Rectal smooth muscle tissue (tissue), 1 donor: ENCODE results near the gene ATP10B.

Experiments used
- H3K27ac ChIP-seq: one replicate; pipeline ENCODE4 v1.7.0; 2013; ENCODE audit warnings: low read depth, low read length, inconsistent platforms
- H3K27me3 ChIP-seq: one replicate; pipeline ENCODE4 v1.7.0; 2013; ENCODE audit warnings: low read length; ENCODE audit not compliant: control insufficient read depth, insufficient read depth
- H3K36me3 ChIP-seq: one replicate; pipeline ENCODE4 v1.7.0; 2013; ENCODE audit warnings: low read length; ENCODE audit not compliant: control insufficient read depth, insufficient read depth
- H3K4me1 ChIP-seq: one replicate; pipeline ENCODE4 v1.7.0; 2013; ENCODE audit warnings: low read length; ENCODE audit not compliant: control insufficient read depth, insufficient read depth
- H3K4me3 ChIP-seq: one replicate; pipeline ENCODE4 v1.7.0; 2013; ENCODE audit warnings: low read length
- H3K9ac ChIP-seq: one replicate; pipeline ENCODE4 v1.7.0; 2013; ENCODE audit warnings: low read length

ATP10B gene

GRCh38 chr5:160657622-160658458 lies 194.2 kb downstream of the ATP10B start:
- Histone ChIP-seq H3K4me1 (no peaks in the 10 kb centered on the region), H3K9ac (no peak overlapping the region), H3K27me3 (no peaks in the 10 kb centered on the region), H3K4me3 (no peak overlapping the region), H3K27ac (no peak overlapping the region), H3K36me3 (no peaks in the 10 kb centered on the region)

- H3K9ac ChIP-seq = no peak overlapping the region
- no peaks in the 10 kb centered on the region for H3K36me3 ChIP-seq
- H3K4me1 ChIP-seq = no peaks in the 10 kb centered on the region
- no peaks in the 10 kb centered on the region for H3K27me3 ChIP-seq
- no peak overlapping the region for H3K27ac ChIP-seq
- H3K4me3 ChIP-seq = no peak overlapping the region
Observed at GRCh38 chr5:160657068-160657507, 194.9 kb downstream of the ATP10B start.

GRCh38 chr5:160655717-160656116 lies 196.3 kb downstream of the ATP10B start:
- H3K27ac ChIP-seq = no peak overlapping the region
- H3K4me1 ChIP-seq = no peaks in the 10 kb centered on the region
- no peak overlapping the region for H3K4me3 ChIP-seq
- H3K9ac ChIP-seq = no peak overlapping the region
- H3K27me3 ChIP-seq = no peaks in the 10 kb centered on the region
- no peaks in the 10 kb centered on the region for H3K36me3 ChIP-seq

- no peak overlapping the region for H3K27ac ChIP-seq
- H3K4me3 ChIP-seq = no peak overlapping the region
- H3K27me3 ChIP-seq = no peaks in the 10 kb centered on the region
- no peaks in the 10 kb centered on the region for H3K4me1 ChIP-seq
- no peaks in the 10 kb centered on the region for H3K36me3 ChIP-seq
- H3K9ac ChIP-seq = no peak overlapping the region
Observed at GRCh38 chr5:160651692-160652645, 200.0 kb downstream of the ATP10B start.

GRCh38 chr5:160649304-160649703 lies 202.7 kb downstream of the ATP10B start:
- Histone ChIP-seq H3K27ac (no peak overlapping the region), H3K36me3 (no peaks in the 10 kb centered on the region)

GRCh38 chr5:160646033-160646432 lies 206.0 kb downstream of the ATP10B start:
- Histone ChIP-seq H3K27me3 (no peaks in the 10 kb centered on the region), H3K4me1 (no peaks in the 10 kb centered on the region), H3K36me3 (no peaks in the 10 kb centered on the region), H3K9ac (no peak overlapping the region), H3K27ac (no peak overlapping the region), H3K4me3 (no peak overlapping the region)

More at GRCh38 chr5:160649304-160649703, 202.7 kb downstream of the ATP10B start:
- Histone ChIP-seq H3K4me3 (no peak overlapping the region), H3K4me1 (no peaks in the 10 kb centered on the region), H3K27me3 (no peaks in the 10 kb centered on the region), H3K9ac (no peak overlapping the region)

- Histone ChIP-seq H3K27me3 (no peaks in the 10 kb centered on the region), H3K4me1 (no peaks in the 10 kb centered on the region), H3K9ac (no peak overlapping the region), H3K4me3 (no peak overlapping the region), H3K27ac (no peak overlapping the region), H3K36me3 (no peaks in the 10 kb centered on the region)
Observed at GRCh38 chr5:160643616-160644240, 208.3 kb downstream of the ATP10B start.

GRCh38 chr5:160641405-160641804 lies 210.6 kb downstream of the ATP10B start:
- Histone ChIP-seq H3K9ac (no peak overlapping the region), H3K4me3 (no peak overlapping the region), H3K27me3 (no peaks in the 10 kb centered on the region), H3K27ac (no peak overlapping the region), H3K4me1 (no peaks in the 10 kb centered on the region), H3K36me3 (no peaks in the 10 kb centered on the region)

- Histone ChIP-seq H3K36me3 (no peaks in the 10 kb centered on the region), H3K4me3 (no peak overlapping the region), H3K9ac (no peak overlapping the region), H3K27ac (no peak overlapping the region), H3K4me1 (no peaks in the 10 kb centered on the region), H3K27me3 (no peaks in the 10 kb centered on the region)
Observed at GRCh38 chr5:160640406-160640805, 211.6 kb downstream of the ATP10B start.

- Histone ChIP-seq H3K4me1 (no peaks in the 10 kb centered on the region), H3K27ac (no peak overlapping the region), H3K4me3 (no peak overlapping the region), H3K36me3 (no peaks in the 10 kb centered on the region), H3K9ac (no peak overlapping the region), H3K27me3 (no peaks in the 10 kb centered on the region)
Observed at GRCh38 chr5:160638161-160638742, 213.8 kb downstream of the ATP10B start.

GRCh38 chr5:160637357-160638090 lies 214.5 kb downstream of the ATP10B start:
- Histone ChIP-seq H3K4me3 (no peak overlapping the region), H3K9ac (no peak overlapping the region), H3K4me1 (no peaks in the 10 kb centered on the region), H3K36me3 (no peaks in the 10 kb centered on the region), H3K27me3 (no peaks in the 10 kb centered on the region), H3K27ac (no peak overlapping the region)
